K562 (cell line): ENCODE measurements around the gene RNF138. TPM values are rescaled to one million over a fixed set of nuclear protein-coding genes. Genes with fewer than 3 reads are reported as not detected.

Source experiments
- ETS1 ChIP-seq: conservative IDR thresholded peaks from 2 replicates; pipeline ENCODE4 v1.6.1; 2011; ENCODE audit warnings: low read depth, mild to moderate bottlenecking, low read length; ENCODE audit not compliant: control insufficient read depth
- GATAD2A ChIP-seq: fragments of 450-650 bp; IDR thresholded peaks from 2 replicates; pipeline ENCODE4 v1.6.1; 2017
- HDAC2 ChIP-seq: fragments of 450-650 bp; IDR thresholded peaks from 2 replicates; pipeline ENCODE4 v1.6.1; 2016; ENCODE audit warnings: mild to moderate bottlenecking
- LCOR ChIP-seq: sonication (generic); formaldehyde crosslinking; IDR thresholded peaks from 2 replicates; pipeline ENCODE4 v1.8.0; 2022; ENCODE audit warnings: mild to moderate bottlenecking, missing genetic modification reagents
- MTA3 ChIP-seq: fragments of 450-650 bp; formaldehyde crosslinking; IDR thresholded peaks from 2 replicates; pipeline ENCODE4 v1.6.1; 2017; ENCODE audit warnings: mild to moderate bottlenecking, borderline replicate concordance
- NR3C1 ChIP-seq: sonication (generic); formaldehyde crosslinking; IDR thresholded peaks from 2 replicates; pipeline ENCODE4 v1.8.1; 2022; ENCODE audit warnings: missing genetic modification reagents
- NR4A1 ChIP-seq, 2 experiments: fragments of 250-450 bp in 1 of 2; fragments of 450-650 bp in 1 of 2; sonication (Bioruptor Pico) in 1 of 2; IDR thresholded peaks; 2 replicates each; pipeline versions ENCODE4 v1.4.0 to v1.6.1; 2016 to 2020; ENCODE audit warnings: mild to moderate bottlenecking in 2 of 2, missing compliant biosample characterization in 1 of 2, missing genetic modification characterization in 1 of 2, moderate library complexity in 1 of 2
- PCBP1 ChIP-seq: fragments of 200-400 bp; formaldehyde crosslinking; IDR thresholded peaks from 2 replicates; pipeline ENCODE4 v1.6.1; 2018; ENCODE audit warnings: mild to moderate bottlenecking, low read depth, low read length; ENCODE audit not compliant: poor library complexity, severe bottlenecking
- PHB ChIP-seq: fragments of 250-450 bp; sonication (Bioruptor Pico); IDR thresholded peaks from 2 replicates; pipeline ENCODE4 v1.5.0; 2021
- POLR2AphosphoS5 ChIP-seq: IDR thresholded peaks from 2 replicates; pipeline ENCODE4 v1.6.1; 2011; ENCODE audit warnings: mild to moderate bottlenecking, low read depth, low read length, moderate library complexity; ENCODE audit not compliant: control insufficient read depth, insufficient read depth
- POLR2G ChIP-seq: fragments of 200-400 bp; formaldehyde crosslinking; IDR thresholded peaks from 2 replicates; pipeline ENCODE4 v1.6.1; 2017; ENCODE audit warnings: low read depth, mild to moderate bottlenecking, antibody characterized with exemption, low read length, moderate library complexity
- SIN3A ChIP-seq, 2 experiments: fragments of 150-350 bp in 1 of 2; IDR thresholded peaks; 2 replicates each; pipeline ENCODE4 v1.6.1; 2011 to 2016; ENCODE audit warnings: borderline replicate concordance in 2 of 2, low read depth in 2 of 2, low read length in 2 of 2, mild to moderate bottlenecking in 2 of 2, moderate library complexity in 2 of 2; ENCODE audit not compliant: control insufficient read depth in 1 of 2
- SMAD3 ChIP-seq: fragments of 450-650 bp; formaldehyde crosslinking; conservative IDR thresholded peaks from 2 replicates; pipeline ENCODE4 v1.4.0; 2020; ENCODE audit warnings: mild to moderate bottlenecking
- SRSF3 ChIP-seq: fragments of 200-400 bp; formaldehyde crosslinking; IDR thresholded peaks from 2 replicates; pipeline ENCODE4 v1.6.1; 2016; ENCODE audit warnings: mild to moderate bottlenecking, low read length, moderate library complexity; ENCODE audit not compliant: insufficient read depth
- TBP ChIP-seq: optimal IDR thresholded peaks from 2 replicates; pipeline ENCODE3; 2011; ENCODE audit warnings: low read depth, low read length, improper control_type of control experiment
- YBX1 ChIP-seq: fragments of 450-650 bp; IDR thresholded peaks from 2 replicates; pipeline ENCODE4 v1.7.1; 2016; ENCODE audit warnings: mild to moderate bottlenecking
- ZNF395 ChIP-seq: fragments of 200-800 bp; sonication (Bioruptor generic); IDR thresholded peaks from 2 replicates; pipeline ENCODE4 v1.6.1; 2017; ENCODE audit warnings: missing genetic modification characterization, missing compliant biosample characterization
- ZNF551 ChIP-seq: fragments of 250-450 bp; sonication (Bioruptor Pico); IDR thresholded peaks from 2 replicates; pipeline ENCODE4 v1.5.0; 2021; ENCODE audit warnings: mild to moderate bottlenecking, moderate library complexity
- polyA plus RNA-seq, 8 experiments: library from polyadenylated mRNA; depleted of rRNA in 4 of 8; stranded (reverse) in 5 of 8; unstranded in 3 of 8; fragments of >200 nt; fragmentation: Nextera tagmentation in 2 of 8; fragmentation: Illumina TruSeq in 1 of 8; extraction: Ambion mirVana in 2 of 8; extraction: Trizol in 1 of 8; gene quantifications; 2 replicates each; pipeline versions ENCODE4 v1.2.1 to v1.2.3, GENCODE V29; 2011 to 2014; ENCODE audit warnings: inconsistent platforms in 1 of 8, missing spikeins in 1 of 8
- total RNA-seq, 7 experiments: library from RNA; depleted of rRNA in 6 of 7; stranded (reverse); fragments of >200 nt in 6 of 7; fragmentation: Illumina TruSeq in 2 of 7; extraction: Trizol in 2 of 7; gene quantifications; 2 replicates each; pipeline versions ENCODE4 v1.2.1 to v1.2.3, GENCODE V29; 2011 to 2021; ENCODE audit warnings: low replicate concordance in 1 of 7
- TF ChIP-seq, protein P1 (sequence below): sonication (generic); formaldehyde crosslinking; IDR thresholded peaks from 2 replicates; pipeline ENCODE4 v1.9.0; 2022; ENCODE audit warnings: mild to moderate bottlenecking, missing genetic modification reagents
- TF ChIP-seq, protein P2 (sequence below): fragments of 450-650 bp; IDR thresholded peaks from 2 replicates; pipeline ENCODE4 v1.6.1; 2016; ENCODE audit warnings: borderline replicate concordance

Gene RNF138
- total and polyA plus RNA-seq, 9 of the 15 experiments (the other 6 are each of a cell fraction or from before 2014, with no cell fraction given), result 47.6 to 100 (median 62.5) TPM

DNA sequence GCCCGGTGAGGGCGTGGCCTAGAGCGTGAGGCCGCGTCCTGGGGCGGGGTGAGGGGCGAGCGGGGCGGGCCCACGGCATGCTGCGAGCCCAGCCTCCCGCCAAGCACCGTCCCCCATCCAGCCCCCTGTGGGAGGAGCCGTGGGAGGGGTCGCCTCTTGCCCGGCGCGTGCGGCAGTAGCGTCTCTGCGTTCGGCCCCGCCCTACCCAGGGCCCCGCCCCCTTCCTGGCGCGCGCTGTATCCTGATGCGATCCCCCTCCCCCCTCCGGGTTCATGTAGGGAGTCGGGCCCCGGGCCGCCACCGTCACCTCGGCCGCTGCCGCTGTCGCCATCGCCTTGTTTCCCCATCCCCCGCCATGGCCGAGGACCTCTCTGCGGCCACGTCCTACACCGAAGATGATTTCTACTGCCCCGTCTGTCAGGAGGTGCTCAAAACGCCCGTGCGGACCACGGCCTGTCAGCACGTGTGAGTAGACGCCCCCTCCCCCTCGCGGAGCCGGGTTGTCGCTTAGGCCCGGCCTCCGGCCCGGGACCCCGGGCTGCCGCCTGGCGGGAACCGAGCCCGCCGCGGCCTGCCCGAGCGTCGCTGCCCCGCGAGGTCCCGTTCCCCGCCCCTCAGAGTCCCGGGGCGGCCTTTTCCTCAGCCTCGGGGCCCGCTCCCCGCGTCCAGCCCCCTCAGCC is 888 bp downstream of the RNF138 start (continued):
- TF ChIP-seq ZNF551, result no peak
- peak; percentile 91 for TF ChIP-seq TBP
- peak in 1 of 2 experiments; percentile 58; a peak in 1 of 4 replicates for TF ChIP-seq SIN3A (IDR thresholded peaks at IDR 0.05; ENCODE audit: borderline replicate concordance in 2 of 2, control insufficient read depth in 1 of 2, low read depth in 2 of 2, low read length in 2 of 2)
- TF ChIP-seq SMAD3 (CRISPR knock-in tag), result no peak
- peak; percentile 95 for TF ChIP-seq PCBP1
- TF ChIP-seq POLR2AphosphoS5, result peak; percentile 48
- no peak for TF ChIP-seq YBX1
- no peak; the same call in 1 of the 2 replicates for TF ChIP-seq ZNF395 (CRISPR knock-in tag)
- TF ChIP-seq, protein P1, sequence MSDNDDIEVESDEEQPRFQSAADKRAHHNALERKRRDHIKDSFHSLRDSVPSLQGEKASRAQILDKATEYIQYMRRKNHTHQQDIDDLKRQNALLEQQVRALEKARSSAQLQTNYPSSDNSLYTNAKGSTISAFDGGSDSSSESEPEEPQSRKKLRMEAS (CRISPR knock-in tag), result peak; percentile 54; the same call in 1 of the 2 replicates
- TF ChIP-seq ETS1, result peak; percentile 37
- TF ChIP-seq PHB (CRISPR knock-in tag), result no peak
- TF ChIP-seq, protein P2, sequence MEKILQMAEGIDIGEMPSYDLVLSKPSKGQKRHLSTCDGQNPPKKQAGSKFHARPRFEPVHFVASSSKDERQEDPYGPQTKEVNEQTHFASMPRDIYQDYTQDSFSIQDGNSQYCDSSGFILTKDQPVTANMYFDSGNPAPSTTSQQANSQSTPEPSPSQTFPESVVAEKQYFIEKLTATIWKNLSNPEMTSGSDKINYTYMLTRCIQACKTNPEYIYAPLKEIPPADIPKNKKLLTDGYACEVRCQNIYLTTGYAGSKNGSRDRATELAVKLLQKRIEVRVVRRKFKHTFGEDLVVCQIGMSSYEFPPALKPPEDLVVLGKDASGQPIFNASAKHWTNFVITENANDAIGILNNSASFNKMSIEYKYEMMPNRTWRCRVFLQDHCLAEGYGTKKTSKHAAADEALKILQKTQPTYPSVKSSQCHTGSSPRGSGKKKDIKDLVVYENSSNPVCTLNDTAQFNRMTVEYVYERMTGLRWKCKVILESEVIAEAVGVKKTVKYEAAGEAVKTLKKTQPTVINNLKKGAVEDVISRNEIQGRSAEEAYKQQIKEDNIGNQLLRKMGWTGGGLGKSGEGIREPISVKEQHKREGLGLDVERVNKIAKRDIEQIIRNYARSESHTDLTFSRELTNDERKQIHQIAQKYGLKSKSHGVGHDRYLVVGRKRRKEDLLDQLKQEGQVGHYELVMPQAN, result peak; percentile 85
- TF ChIP-seq NR4A1 (CRISPR knock-in tag; IDR thresholded peaks at IDR 0.05), result no peak
- peak; percentile 65; the same call in 1 of the 2 replicates for TF ChIP-seq NR4A1 (tag; IDR thresholded peaks at IDR 0.05)
- 0 out of 2 replicates have a peak, but pooled peaks have one; percentile 10 for TF ChIP-seq HDAC2
- peak; percentile 77 for TF ChIP-seq POLR2G
- TF ChIP-seq LCOR (CRISPR knock-in tag), result no peak
- 0 out of 2 replicates have a peak, but pooled peaks have one; percentile 36 for TF ChIP-seq GATAD2A
- 0 out of 2 replicates have a peak, but pooled peaks have one; percentile 52 for TF ChIP-seq SRSF3
- TF ChIP-seq MTA3, result peak; percentile 39; the same call in 1 of the 2 replicates
- no peak for TF ChIP-seq NR3C1 (CRISPR knock-in tag)
